HuH-7.5 (cell line): ENCODE data around the gene GCM1.
"Not testable (repeated sequence)": the region's sequence is repeated elsewhere in the genome, so short reads cannot be mapped to it uniquely, and the experiment has no call there.

Experiments used
- DNase-seq: peaks from one replicate; pipeline ENCODE4 v3.0.0; 2011; ENCODE audit warnings: low spot score

GCM1 gene, protein sequence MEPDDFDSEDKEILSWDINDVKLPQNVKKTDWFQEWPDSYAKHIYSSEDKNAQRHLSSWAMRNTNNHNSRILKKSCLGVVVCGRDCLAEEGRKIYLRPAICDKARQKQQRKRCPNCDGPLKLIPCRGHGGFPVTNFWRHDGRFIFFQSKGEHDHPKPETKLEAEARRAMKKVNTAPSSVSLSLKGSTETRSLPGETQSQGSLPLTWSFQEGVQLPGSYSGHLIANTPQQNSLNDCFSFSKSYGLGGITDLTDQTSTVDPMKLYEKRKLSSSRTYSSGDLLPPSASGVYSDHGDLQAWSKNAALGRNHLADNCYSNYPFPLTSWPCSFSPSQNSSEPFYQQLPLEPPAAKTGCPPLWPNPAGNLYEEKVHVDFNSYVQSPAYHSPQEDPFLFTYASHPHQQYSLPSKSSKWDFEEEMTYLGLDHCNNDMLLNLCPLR

DNA sequence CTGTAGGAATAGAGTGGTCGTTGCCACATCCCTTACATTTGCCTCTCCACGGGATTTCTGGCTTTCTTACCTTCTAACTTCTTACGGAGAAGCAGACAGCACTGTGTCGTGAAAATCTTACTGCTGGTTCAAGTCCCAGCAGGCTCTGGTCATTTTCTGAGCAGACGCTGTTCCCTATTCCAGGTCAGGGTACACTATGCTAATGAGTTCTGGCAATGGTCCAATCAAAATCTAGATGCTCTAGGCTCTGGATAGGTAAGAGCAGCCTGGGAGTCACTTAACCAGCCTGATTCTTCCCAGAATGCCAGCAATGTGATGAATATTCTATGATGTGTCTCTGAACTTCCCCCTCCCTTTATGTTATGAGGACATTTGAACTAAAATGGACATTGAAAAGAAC is at the start of gene GCM1:
Gene GCM1 (minus strand): TSS at position 158 of the 400 bp plus-strand sequence. CDS start 3,209 bp downstream, outside the sequence.
- DNase-seq: no peak

DNA sequence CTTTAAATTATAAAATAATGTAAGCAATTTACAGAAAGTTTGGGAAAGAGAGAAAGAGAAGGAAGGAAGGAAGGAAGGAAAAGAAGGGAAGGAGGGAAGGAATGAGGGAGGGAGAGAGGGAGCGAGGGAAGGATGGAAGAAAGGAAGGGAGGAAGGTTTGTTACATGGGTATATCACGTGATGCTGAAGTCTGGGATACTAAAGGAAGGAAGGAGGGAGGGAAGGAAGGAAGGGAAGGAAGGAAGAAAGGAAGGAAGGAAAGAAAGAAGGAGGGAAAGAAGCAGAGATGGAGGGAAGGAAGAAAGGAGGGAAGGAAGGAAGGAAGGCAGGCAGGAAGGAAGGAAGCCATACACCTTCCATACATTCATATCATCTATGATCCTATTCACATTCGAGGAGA is 48.9 kb upstream of the GCM1 start:
- DNase-seq: no peak

DNA sequence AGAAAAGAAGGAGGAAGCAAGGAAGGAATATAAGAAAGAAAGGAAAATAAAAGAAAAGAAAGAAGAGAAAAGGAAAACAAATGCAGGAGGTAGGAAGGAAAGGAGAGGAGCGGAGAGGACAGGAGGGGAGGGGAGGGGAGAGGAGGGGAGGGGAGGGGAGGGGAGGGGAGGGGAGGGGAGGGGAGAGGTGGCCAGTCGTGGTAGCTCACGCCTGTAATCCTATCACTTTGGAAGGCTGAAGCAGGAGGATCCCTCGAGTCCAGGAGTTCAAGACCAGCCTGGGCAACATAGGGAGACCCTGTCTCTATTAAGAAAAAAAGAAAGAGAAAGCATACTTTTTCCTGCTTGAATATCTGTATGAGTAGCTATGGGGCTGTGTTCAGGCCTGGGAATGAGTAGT is 46.4 kb upstream of the GCM1 start:
- no peak for DNase-seq

DNA sequence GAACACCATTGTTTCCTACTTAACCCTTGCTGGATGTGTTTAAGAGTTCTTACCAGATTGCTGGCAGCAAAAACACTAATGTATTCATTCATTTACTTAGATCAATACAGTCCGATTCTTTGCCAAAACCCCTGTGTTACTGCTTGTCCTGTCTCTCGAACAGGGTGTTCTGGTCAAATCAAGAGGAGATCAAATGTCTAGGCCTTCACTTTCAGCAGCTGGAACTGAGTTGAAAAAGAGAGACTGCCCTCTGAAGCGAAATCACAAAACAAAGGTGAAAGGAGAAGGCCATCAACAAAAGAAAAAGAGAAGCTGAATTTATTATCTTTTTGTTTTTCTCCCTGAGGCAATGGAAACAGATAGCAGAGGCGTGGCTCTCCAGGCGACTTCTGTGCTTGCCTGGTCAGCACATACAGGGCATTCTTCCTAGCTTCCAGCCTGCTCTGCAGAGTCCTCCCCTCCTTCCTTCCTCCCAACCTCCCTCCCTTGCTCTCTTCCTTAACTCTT is 44.1 kb upstream of the GCM1 start:
- no peak for DNase-seq

DNA sequence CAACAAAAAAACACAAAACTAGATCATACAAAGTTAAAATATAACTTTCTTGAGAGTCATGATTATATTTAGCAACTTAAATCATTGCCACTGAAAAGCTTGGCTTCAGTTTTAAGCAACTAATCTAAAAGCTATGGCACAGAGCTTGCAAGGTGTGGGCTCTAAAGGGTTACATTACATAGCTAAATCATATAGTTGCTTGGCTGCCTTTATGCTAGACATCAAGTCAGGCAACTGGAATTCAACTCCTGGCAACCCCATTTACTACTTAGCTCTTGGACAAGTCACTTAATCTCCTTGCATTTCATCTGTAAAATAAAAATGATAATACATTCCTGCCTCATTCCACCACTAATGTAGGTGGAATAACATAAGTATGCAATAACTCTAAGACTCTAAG is 40.9 kb upstream of the GCM1 start:
- no peak for DNase-seq

DNA sequence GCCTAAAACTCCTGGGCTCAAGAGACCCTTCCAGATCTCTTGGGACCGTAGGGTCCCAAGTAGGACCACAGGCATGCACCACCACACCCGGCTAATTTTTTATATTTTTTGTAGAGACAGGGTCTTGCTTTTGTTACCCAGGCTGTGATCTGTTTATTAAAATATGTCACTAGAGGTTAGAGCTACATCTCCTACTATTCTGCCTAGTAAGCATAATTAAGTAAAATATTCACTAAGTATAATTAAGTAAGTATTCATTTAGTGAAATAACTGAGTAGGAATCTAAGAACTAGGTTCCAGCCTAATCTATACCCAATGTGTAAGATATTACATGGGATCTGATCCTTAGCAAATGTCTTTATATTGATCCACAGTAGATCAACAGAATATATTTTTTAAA is 40.2 kb upstream of the GCM1 start:
- DNase-seq: no peak

DNA sequence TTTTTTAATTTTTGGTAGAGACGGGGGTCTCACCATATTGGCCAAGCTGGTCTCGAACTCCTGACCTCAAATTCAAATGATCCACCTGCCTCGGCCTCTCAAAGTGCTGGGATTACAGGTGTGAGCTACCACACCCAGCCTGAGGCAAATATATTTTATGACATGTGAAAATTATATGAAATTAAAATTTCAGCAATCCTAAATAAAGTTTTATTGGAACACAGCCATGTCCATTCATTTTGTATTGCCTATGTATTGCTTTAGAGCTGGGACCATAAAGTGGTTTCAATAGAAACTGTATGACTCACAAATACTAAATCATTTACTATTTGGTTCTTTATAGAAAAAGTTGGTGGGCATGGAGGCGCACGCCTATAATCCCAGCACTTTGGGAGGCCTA is 32.0 kb upstream of the GCM1 start:
- DNase-seq: no peak

DNA sequence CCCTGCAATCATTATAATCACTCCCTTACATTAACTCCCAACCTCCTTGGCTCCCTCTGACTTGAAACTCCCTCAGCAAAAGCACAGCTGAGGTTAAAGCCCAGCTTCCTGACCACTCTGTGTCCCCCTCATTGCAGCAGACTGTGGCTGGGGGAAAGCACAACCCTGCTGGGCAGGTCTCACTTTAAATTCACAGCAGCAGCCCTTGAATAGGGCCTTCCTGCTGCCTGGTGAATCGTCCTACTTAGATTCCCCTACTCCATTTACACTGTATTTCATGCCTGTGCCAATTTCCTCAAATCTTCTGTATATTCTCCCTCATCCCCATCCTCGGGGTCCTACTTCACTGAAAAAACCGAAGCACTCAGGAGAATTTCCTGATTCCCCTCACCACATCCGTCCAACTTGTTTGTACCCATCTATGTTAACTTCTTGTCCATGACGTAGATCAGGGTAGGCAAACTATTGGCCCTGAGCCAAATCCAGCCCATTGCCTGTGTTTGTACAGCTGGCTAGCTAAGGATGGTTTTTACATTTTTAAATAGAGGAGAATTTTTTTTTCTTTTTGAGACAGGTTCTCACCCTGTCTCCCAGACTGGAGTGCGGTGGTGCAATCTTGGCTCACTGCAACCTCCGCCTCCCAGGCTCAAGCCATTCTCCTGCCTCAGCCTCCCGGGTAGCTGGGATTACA is 31.5 kb upstream of the GCM1 start:
- DNase-seq: no peak

DNA sequence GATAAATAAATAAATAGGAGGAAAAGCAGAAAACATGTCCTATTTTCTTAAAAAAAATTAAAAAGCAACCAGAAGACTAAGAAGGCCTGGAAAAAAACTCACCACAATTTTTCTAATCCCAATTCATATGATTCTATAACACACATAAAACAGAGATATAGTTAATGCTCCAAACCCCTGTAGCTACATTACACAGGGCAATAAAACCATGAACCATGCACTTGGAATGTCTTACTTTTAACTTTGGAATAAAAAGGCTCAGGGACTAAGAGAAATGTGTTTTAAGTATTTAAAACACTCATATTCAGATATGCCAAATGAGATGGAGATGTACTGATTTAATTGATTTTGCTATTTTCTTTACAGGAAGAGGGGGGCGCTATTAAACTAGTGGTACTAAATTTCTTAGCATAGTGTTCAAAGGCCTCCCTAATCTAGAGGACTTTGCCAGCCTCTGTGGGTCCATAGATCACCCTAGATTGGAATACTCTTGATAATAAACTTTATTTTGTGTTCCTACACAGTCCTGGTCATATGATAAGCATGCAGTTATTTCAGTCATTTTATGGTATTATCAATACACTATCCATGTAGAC is 30.3 kb upstream of the GCM1 start:
- no peak for DNase-seq

DNA sequence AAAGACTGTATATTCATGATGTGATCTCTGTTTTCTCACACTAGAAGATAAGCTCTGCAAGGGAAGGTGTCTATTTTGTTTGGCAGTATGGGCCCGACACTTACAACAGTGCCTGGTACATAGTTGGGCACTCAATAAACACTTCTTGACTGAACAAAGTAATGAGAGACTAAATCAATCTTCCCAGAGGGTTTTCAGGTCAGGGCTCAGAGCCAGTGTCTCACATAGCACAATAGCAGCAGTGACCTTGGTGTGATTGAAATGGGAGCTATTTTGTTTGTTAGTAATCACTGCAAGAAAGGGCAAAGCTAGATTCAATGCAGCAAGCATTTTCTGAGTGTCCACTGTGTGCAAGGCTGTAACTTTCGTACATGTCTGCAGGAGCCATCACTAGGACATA is 26.4 kb upstream of the GCM1 start:
- DNase-seq: no peak

DNA sequence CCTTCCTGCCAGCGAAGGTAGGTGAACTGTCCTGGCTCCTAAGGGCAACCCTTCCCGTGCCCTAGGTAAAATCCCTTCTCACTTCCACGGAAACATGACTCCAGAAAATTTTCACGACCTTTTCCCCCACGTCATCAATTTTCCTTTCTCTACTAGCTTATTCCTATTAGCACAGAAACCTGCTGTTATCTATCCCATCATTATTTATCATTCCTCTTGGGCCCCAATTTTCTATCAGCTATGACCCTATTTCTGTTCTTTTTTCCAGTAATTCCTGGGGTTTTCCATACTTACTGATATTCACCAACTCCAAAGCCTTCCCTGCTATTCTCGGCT is 23.8 kb upstream of the GCM1 start:
- DNase-seq: no peak

DNA sequence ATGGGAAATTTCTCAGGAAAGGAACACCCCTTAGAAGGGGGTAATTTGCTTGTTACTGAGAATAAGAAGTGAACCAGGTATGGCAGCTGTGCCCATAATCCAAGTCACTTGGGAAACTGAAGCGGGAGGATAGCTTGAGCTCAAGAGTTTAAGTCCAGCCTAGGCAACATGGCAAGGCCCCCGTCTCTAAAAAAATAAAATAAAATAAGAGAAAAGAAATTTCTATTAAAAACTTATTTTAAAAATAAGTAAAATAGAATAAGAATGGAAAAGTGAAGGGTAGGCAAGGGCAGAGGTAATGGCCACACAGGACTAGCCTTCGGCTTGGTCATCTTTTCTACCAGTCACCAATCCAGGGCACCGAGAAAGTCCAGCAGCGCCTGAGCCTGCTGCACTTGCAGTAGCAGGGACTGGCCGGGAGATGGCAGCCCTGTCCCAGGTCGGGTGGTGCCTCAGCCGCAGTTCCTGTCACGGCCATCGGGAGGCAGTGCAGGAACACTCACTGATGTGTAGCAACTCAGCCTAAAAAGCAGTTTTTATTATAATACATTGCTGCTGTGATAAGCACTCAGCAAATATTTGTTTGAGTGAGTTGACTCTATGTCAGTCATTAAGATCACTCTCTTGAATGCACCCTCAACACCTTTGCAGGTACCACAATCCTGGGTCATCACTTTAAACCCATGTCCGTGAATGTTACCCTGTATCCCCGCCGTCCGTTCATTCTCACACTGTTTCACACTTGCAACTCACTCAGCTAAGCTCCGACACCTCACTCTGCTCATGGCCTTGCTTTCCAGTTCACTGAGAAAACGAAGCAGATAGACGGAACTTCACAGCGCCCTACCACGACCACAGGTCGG is 23.2 kb upstream of the GCM1 start:
- peak; percentile 25 for DNase-seq

DNA sequence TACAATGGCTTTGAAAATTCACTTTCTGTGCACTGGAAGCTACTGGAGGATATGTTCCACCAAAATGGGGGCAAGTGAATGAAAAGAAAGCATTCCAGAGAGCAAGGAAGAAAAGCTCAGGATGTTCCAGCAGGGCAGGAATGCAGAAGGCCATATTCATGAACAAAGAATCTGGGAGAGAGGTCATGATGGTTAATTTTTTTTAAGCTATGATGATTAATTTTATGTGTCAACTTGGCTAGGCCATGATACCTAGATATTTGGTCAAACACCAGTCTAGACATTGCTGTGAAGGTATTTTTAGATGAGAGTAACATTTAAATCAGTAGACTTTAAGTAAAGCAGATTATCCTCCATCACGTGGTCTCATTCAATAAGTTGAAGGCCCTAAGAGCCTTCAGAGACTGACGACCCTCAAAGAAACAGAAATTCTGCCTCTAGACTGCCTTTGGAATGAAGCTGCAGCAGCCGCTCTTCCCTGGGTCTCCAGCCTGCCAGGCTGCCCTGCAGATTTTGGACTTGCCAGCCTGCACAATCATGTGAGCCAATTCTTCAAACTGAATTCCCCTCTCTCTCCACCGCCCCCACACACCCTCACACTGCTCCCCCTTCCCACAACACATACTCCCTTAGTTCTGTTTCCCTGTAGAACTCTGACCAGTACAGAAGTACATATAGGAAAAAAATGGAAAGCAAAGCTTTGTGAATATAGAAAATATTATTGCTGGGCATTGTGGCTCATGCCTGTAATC is 20.1 kb upstream of the GCM1 start:
- no peak for DNase-seq

DNA sequence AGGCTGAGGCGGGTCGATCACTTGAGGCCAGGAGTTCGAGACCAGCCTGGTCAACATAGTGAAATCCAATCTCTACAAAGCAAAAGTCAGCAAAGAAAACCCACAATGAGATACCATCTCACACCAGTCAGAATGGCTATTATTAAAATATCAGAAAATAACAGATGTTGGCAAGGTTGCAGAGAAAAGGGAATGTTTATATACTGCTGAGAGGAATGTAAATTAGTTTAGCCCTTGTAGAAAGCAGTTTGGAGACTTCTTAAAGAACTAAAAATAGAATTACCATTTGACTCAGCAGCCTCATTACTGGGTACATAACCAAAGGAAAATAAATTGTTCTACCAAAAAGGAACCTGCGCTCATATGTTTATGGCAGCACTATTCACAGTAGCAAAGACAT is 16.7 kb upstream of the GCM1 start:
- no peak for DNase-seq

DNA sequence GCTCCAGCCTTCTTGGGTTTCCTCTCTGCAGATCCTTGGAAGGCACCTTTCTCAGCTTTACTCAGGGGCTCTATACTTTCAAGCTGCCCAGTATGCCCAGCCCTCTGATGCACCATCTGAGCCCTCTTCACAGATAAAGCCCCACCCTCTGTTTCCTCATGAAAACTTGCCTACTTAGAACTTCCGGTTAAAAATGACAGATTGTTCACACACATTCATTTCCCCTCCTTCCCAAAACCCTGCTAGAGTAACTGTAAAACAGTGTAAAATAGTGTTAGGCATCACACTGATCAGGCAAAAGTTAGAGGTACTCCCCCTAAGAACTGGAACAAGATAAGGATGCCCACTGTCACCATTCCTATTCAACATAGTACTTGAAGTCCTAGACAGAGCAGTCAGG is 14.0 kb upstream of the GCM1 start:
- no peak for DNase-seq

DNA sequence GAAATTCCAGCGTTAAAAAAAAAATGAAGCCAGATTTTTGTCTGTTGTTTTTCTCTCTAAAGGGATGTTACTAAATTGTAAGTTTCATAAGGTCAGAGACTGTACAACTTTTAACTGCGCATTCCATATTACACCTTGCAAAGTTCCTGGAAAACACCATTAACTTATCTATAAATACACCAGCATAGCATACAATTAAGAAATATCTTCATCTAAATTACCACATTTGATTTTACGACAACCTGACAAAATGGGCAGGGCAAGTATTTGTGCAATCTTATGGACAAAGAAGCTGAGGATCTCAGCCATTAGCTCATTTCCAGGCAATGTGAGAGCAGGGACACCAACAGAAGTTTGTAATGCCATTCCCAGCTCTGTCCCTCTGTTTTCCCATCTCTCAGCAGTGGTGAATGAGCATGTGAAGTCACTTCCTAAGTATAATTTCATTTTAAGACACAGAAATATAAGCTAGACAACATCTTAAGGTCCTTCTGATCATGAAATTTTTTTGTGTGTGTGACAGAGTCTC is 12.9 kb upstream of the GCM1 start:
- DNase-seq: no peak

DNA sequence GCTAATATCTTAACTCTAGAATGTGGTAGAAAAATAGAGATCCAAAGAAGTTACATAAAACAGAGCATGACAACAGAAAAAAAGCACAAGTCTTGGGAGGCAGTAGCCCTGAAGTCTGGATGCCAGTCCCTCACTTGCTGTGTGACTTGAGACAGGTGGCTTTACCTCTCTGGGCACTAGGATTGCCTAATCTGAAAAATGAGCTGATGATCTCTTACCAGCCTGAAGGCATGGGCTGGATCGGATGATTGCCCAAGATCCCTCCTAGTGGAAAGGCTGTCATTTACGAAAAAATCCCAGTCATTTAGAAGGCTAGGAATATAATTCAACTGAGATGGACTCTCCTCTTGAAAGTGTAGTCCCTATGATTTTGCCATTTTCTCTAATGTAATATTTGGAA is 10.9 kb upstream of the GCM1 start:
- no peak for DNase-seq

DNA sequence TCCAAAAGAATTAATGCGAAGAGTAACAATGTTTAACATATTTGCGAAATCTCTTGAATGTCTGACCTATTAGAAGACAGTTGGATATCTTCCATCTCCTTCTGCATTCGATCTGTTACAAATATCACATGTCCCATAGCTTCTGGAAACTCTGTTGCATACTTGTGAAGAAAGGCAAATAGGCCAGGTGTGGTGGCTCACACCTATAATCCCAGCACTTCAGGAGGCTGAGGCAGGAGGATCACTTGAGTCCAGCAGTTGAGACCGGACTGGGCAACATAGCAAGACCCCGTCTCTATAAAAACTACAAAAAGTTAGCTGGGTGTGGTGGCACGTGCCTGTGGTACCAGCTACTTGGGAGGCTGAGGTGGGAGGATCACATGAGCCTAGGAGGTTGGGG is 9.4 kb upstream of the GCM1 start:
- DNase-seq: not testable (repeated sequence)

DNA sequence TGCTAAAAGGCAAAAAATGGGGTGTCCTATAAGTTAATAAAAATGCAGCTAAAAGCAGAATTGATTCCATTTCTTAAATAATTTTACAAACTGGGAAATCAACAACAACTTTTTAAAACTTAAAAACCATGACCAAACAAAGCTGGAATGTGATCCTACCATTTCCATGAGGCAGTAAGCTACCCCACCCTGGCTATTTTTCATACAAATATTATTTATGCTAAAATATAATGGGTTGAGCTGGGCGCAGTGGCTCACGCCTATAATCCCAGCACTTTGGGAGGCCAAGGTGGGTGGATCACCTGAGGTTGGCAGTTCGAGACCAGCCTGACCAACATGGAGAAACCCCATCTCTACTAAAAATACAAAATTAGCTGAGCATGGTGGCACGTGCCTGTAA is 6.6 kb upstream of the GCM1 start:
- DNase-seq: not testable (repeated sequence)

DNA sequence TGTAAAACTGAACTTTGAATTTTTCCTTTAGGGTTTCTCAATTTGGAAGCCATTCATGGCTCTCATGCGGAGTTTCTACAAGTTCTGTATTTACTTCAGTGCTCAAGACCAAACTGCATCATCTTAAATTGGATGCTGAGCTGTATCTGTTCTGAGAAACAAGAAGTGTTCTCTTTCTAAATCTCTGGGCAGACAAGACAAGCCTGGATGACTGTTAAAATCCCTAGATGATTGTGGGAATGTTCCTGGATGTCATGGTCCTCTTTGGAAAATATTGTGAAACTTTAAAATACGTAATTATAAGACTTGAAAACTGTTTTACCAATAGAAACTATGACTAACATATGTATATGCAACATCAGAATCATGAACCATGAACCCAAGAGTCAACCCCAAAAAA is 6.2 kb upstream of the GCM1 start:
- no peak for DNase-seq

DNA sequence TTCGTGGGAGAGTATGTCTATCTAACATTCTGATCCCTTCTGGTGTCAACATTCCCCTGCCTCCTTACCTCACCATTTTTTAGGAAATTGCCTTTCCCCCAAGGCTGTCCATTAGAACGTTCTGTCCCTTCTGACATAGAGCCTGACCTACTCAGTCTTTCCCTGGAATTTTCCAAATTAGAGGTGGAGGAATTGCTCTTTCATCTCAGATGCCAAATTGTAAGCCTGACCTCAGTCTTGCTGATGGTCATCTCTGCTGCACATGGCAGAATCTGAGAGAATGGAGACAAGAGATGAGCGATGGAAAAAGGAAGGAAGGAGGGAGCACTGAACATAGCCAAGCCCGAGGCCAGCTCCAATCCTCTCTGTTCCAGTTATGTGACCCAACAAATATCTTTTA is 5.4 kb upstream of the GCM1 start:
- no peak for DNase-seq
